CD4-positive, alpha-beta T cell treated with Interleukin-1 beta for 1 hour (primary cell): Measurements from ENCODE around the gene SERPINA5.
"Not testable (repeated sequence)": the region's sequence is repeated elsewhere in the genome, so short reads cannot be mapped to it uniquely, and the experiment has no call there.

Experiments used
- DNase-seq, 2 donors: peaks; one replicate each; pipeline ENCODE4 v3.0.0-alpha.2; 2020 to 2022

SERPINA5 gene

GRCh38 chr14:94624537-94625352 lies 43.5 kb downstream of the SERPINA5 start:
- no peak for DNase-seq

DNA sequence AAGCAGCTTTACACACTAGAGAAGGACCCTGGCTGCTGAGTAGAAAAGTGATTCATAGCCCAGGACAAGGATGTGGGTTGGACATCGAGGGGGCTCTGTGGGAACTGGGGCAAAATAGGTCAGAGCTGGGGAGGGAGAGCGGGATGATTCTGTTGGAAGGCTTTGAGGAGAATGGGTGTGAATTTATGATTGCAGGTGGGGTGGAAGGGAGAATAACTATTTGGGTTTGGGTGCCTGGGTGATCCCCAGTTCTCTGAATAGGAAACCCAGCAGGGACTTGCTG lies 44.1 kb downstream of the SERPINA5 start:
- no peak for DNase-seq

GRCh38 chr14:94628578-94628977 lies 47.4 kb downstream of the SERPINA5 start:
- DNase-seq, result no peak

- DNase-seq, result no peak
Observed at GRCh38 chr14:94630396-94630795, 49.2 kb downstream of the SERPINA5 start.

DNA sequence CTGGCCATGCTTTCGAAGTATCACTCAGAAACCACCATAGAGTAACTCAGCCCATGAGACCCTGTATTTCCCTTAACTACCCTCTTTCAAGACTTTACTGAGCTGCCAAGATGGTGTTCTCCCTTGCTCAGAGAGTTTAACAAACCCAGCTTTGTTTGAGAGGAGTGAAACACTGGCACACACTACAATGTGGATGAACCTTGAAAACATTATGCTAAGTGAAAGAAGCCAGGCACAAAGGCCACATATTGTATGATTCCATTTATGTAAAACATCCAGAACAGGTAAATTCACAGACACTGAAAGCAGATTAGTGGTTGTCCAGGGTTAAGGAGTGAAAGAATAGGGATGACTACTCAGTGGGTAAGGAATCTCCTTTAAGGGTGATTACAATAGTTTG lies 49.8 kb downstream of the SERPINA5 start:
- DNase-seq, result no peak

GRCh38 chr14:94631536-94632304 lies 50.5 kb downstream of the SERPINA5 start:
- DNase-seq, result no peak

- DNase-seq, result no peak
Observed at GRCh38 chr14:94632305-94632590, 51.0 kb downstream of the SERPINA5 start.

DNA sequence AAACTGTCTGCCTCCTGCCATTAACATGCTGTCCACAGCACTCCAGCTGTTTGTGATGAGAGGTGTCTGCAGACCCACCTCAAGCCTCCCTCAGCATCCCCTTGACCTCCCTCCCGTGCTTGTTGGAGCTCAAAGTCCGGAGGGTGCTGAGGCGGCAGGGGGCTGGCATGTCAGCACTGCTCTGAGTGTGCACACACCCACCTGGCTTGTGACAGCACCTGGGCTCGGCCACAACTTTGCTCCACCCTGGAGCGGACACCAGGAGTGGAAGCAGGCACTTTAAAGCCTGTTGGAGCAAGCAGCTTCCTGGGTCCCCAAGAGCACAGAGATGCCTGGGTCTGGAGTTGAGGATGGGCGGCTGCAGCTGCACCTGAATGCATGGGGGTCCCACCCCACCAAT lies 51.9 kb downstream of the SERPINA5 start:
- DNase-seq, result no peak

- DNase-seq, result no peak
Observed at GRCh38 chr14:94635154-94635553, 53.9 kb downstream of the SERPINA5 start.

DNA sequence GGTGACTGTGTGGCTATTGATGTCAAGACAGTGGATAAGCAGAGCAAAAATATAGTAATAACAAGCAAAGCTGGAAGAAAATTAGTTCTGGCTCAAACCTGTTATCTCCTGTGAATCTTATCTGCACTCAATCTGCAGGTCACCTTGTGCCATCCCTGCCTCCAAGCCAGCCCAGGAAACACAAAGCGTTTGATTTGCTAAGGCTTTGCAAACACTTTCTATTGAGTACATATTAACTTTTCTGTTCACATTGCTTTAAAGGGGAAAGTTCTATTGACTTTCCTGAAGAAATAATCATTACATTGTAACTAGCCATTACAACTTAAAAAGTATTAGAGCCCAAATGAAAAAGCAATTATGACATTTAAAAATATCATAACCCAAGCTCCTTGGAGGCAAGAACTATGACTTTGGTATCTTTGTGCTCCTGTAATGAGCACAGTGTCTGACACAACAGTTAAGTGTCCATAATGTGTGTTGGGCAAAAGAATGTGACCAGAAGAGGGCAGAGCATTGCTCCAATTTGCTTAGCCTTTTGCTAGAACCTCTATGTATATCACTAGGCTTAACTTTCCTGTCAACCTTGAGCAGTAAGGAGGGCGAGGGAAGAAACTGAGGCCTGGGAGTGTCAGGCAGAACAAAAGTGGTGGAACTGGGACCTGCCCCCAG lies 55.7 kb downstream of the SERPINA5 start:
- DNase-seq, result no peak

DNA sequence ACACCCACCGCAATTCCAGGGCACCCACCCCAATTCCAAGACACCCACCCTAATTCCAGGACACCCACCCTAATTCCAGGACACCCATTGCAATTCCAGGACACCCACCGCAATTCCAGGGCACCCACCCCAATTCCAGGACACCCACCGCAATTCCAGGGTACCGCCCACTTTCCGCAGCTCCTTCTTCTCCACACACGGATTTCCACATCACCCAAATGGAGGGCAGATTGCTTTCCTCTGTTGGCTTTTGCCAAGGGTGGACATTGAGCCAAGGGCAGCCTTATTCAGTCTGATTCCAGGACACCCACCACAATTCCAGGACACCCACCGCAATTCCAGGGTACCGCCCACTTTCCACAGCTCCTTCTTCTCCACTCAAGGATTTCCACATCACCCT lies 56.6 kb downstream of the SERPINA5 start:
- DNase-seq, result not testable (repeated sequence)

DNA sequence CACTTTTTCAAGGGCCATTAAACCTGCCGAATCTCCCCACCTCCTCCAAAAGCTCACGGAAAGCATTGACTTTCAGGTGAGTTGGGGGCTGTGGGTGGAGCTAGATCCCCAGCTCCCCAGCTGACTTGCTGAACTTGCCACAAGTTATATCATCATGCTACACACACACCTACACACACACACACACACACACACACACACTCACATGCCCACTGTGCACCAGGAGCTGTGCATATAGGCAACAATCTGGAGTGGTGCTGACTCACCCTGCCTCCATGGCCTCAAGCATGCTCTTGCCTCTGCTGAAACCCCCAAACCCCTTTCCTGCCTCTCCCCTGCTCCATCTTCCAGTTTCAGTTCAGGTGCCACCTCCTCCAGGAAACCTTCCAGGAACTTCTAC lies 57.1 kb downstream of the SERPINA5 start:
- DNase-seq, result no peak

DNA sequence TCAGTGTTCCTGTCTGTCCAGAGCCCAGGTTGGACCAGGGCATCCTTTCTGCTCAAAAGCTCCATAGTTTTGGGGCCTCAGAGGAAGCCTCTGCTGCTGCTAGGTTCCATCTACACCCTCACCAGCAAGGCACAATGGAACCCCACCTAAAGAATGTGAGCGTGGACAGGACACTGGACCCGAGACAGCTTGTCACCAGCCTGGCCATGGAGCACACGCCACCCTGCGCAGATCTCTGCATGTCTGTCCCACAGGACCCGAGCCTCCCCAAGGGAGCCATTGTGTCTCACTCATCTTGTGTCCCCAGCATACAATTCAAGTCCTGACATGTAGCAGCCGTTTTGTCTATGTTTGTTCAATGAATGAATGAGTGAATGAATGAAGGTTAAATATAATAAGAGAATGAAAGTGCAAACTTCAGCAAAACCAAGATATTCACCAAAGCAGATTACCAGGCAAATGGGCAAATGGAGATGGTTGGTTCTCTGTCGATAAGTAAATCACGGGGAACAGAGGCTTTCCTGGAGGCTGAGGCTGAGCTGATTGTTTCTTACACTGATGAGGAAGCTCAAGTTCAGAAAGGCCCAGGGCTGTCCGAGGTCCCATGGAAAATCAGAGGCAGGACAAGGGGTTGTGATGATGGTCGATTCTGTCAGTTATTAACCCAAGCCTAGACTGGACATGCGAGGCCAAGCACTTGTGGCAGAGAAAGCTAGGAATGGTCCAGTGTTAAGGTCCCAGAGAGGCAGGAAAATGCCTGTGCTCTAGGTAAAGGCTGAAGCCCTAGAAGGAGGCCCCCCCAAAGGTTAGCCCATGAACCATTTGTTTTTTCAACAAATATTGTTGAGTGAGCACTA lies 58.0 kb downstream of the SERPINA5 start:
- DNase-seq, result no peak

DNA sequence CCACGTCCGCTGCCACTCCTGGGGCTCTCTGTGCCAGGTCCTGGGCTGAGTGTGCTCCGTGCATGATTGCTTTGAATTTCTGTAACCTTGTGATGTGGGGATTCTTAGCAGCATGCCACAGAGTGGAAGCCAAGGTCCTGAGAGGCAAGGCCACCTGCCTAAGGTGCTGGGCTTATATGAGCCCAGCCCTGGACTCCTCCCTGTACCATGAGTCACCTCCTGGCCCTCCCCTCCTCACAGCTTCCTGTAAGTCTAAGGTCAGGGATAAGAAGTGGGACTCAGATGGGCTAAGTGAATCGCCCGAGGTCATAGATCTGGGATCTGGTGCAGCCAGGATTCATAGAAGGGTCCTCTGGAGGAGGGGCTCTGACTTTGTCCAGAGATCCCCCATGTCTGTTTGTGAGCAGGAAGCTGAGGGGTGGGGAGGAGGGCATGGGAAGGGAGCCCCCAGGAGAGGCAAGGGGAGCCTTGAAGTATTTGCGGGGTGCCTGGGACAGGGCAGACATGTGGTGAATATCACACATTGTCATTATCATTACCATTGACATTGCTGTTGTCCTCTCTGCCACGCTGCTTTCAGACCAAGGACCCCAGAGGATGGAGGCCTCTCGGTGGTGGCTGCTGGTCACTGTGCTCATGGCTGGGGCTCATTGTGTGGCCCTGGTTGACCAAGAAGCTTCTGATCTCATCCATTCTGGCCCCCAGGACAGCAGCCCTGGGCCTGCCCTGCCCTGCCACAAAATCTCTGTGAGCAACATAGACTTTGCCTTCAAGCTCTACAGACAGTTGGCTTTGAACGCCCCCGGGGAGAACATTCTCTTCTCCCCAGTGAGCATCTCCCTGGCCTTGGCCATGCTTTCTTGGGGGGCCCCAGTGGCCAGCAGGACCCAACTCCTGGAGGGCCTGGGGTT lies 59.8 kb downstream of the SERPINA5 start:
- no peak for DNase-seq

DNA sequence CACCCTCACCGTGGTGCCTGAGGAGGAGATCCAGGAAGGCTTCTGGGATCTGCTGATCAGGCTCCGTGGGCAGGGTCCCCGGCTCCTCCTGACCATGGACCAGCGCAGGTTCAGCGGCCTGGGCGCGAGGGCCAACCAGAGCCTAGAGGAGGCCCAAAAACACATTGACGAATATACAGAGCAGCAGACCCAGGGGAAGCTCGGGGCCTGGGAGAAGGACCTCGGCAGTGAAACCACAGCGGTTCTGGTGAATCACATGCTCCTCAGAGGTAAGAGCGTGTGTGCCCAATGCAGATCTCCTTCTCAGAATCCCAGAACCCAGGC lies 60.4 kb downstream of the SERPINA5 start:
- DNase-seq, result no peak
